Hepatocyte (in vitro differentiated cells): ENCODE results near the gene CCNK. TPM values are rescaled to one million over a fixed set of nuclear protein-coding genes. Genes with fewer than 3 reads are reported as not detected.

Experiments used
- DNase-seq: peaks from one replicate; pipeline ENCODE4 v3.0.0-alpha.2; 2016; ENCODE audit warnings: low spot score
- H2AFZ ChIP-seq: fragments of 200-600 bp; sonication (generic); 2 replicates; pipeline ENCODE4 v1.6.0; 2016; ENCODE audit warnings: antibody characterized with exemption, mild to moderate bottlenecking
- H3K27ac ChIP-seq: fragments of 200-600 bp; sonication (generic); 2 replicates; pipeline ENCODE4 v1.5.1; 2016; ENCODE audit warnings: mild to moderate bottlenecking
- H3K27me3 ChIP-seq: fragments of 200-600 bp; sonication (generic); 2 replicates; pipeline ENCODE4 v1.6.1; 2016
- H3K36me3 ChIP-seq: fragments of 200-600 bp; sonication (generic); replicated peaks from 2 replicates; pipeline ENCODE4 v1.5.1; 2016; ENCODE audit warnings: low read depth; ENCODE audit not compliant: insufficient read depth
- H3K4me1 ChIP-seq: fragments of 200-600 bp; sonication (generic); 2 replicates; pipeline ENCODE4 v1.5.1; 2016; ENCODE audit warnings: mild to moderate bottlenecking, moderate library complexity; ENCODE audit not compliant: insufficient read depth
- H3K4me2 ChIP-seq: fragments of 200-600 bp; sonication (generic); 2 replicates; pipeline ENCODE4 v1.6.0; 2016
- H3K4me3 ChIP-seq: fragments of 200-600 bp; sonication (generic); 2 replicates; pipeline ENCODE4 v1.5.1; 2016; ENCODE audit warnings: mild to moderate bottlenecking
- H3K79me2 ChIP-seq: fragments of 200-600 bp; sonication (generic); 2 replicates; pipeline ENCODE4 v1.6.0; 2017; ENCODE audit warnings: mild to moderate bottlenecking
- H3K9me2 ChIP-seq: fragments of 200-600 bp; sonication (generic); replicated peaks from 2 replicates; pipeline ENCODE4 v1.6.0; 2017; ENCODE audit warnings: mild to moderate bottlenecking; ENCODE audit not compliant: insufficient read depth
- H3K9me3 ChIP-seq: fragments of 200-600 bp; sonication (generic); 2 replicates; pipeline ENCODE4 v1.5.1; 2016; ENCODE audit warnings: low read depth, mild to moderate bottlenecking
- H4K20me1 ChIP-seq: fragments of 200-600 bp; sonication (generic); 2 replicates; pipeline ENCODE4 v1.6.0; 2016; ENCODE audit warnings: mild to moderate bottlenecking; ENCODE audit not compliant: insufficient read depth, poor library complexity, severe bottlenecking
- EZH2 ChIP-seq: fragments of 200-600 bp; sonication (generic); IDR thresholded peaks from 2 replicates; pipeline ENCODE4 v1.6.1; 2016; ENCODE audit warnings: antibody characterized with exemption, mild to moderate bottlenecking, borderline replicate concordance
- EZH2phosphoT487 ChIP-seq: fragments of 200-600 bp; sonication (generic); IDR thresholded peaks from one replicate; pipeline ENCODE4 v1.6.1; 2018; ENCODE audit warnings: antibody characterized with exemption, mild to moderate bottlenecking, low read depth, moderate library complexity; ENCODE audit not compliant: unreplicated experiment, severe bottlenecking
- whole genome bisulfite sequencing: methylation state at CpG from one replicate; pipeline ENCODE4 v1.1.6; 2016; ENCODE audit warnings: low lambda C conversion rate; ENCODE audit errors: missing lambda C conversion rate; 5-methylcytosine and 5-hydroxymethylcytosine counted together
- polyA plus RNA-seq: library from polyadenylated mRNA; unstranded; fragments of >200 nt; fragmentation: Nextera tagmentation; extraction: Ambion mirVana; gene quantifications from 2 replicates; pipeline ENCODE4 v1.2.1, GENCODE V29; 2016
- small RNA-seq: library from RNA; depleted of rRNA; stranded (forward); fragments of <200 nt; gene quantifications from one replicate; pipeline ENCODE3, GENCODE V24; 2014
- total RNA-seq: library from RNA; depleted of rRNA; stranded (reverse); fragments of >200 nt; gene quantifications from 2 replicates; pipeline ENCODE4 v1.2.3, GENCODE V29; 2014
- TF ChIP-seq, protein P1 (sequence below): fragments of 200-600 bp; sonication (generic); IDR thresholded peaks from 2 replicates; pipeline ENCODE4 v1.5.1; 2016; ENCODE audit warnings: antibody characterized with exemption, mild to moderate bottlenecking; ENCODE audit not compliant: poor library complexity

Gene CCNK
- total and polyA plus RNA-seq, 2 experiments from 2014 or later, result 11.1 to 15.6 TPM

DNA sequence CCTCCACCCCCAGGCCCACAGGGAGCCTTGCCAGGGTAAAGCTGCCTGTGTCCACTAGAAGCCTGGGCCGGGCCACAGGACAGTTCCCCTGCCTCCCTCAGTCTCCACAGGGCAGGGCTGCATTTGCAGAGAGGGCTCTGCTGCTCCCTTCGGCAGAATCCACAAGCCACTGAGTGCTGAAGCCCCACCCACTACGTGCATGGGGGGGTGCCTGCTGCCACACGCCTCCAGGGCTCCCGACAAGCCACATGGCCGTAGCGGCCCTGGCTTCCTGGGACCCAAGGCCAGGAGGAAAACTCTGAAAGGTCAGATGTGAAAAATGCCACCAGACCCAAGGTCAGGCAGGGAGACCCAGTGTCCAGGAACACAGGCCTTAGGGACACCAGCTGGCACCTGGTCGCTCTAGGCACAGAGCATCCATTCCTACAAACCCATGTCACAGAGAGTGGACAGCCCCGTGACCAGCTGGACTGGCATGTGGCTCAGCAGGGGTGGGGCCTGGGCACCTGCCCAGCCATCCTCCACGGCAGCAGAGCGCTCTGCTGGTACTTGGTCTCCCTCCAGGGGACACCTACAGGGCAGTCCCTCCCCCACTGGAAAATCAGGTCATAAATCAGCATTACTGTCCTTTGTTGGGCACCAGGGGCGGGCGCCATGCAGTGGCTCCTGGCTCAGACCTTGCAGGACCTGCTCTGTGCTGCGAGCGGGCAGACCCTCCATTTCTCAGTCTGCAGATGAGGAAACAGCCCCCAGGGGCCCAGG, 79.9 kb downstream of the CCNK start:
- Histone ChIP-seq H3K79me2 (peaks cover 96% of the 10 kb centered on the region), H4K20me1 (peaks cover 24% of the 10 kb centered on the region), H3K4me2 (no peak overlapping the region), H3K9me3 (no peaks in the 10 kb centered on the region), H3K27me3 (no peaks in the 10 kb centered on the region), H3K27ac (no peak overlapping the region), H3K9me2 (no peaks in the 10 kb centered on the region), H2AFZ (no peak overlapping the region), H3K36me3 (no peaks in the 10 kb centered on the region), H3K4me1 (peaks cover 55% of the 10 kb centered on the region), H3K4me3 (no peak overlapping the region)
- TF ChIP-seq, protein P1, sequence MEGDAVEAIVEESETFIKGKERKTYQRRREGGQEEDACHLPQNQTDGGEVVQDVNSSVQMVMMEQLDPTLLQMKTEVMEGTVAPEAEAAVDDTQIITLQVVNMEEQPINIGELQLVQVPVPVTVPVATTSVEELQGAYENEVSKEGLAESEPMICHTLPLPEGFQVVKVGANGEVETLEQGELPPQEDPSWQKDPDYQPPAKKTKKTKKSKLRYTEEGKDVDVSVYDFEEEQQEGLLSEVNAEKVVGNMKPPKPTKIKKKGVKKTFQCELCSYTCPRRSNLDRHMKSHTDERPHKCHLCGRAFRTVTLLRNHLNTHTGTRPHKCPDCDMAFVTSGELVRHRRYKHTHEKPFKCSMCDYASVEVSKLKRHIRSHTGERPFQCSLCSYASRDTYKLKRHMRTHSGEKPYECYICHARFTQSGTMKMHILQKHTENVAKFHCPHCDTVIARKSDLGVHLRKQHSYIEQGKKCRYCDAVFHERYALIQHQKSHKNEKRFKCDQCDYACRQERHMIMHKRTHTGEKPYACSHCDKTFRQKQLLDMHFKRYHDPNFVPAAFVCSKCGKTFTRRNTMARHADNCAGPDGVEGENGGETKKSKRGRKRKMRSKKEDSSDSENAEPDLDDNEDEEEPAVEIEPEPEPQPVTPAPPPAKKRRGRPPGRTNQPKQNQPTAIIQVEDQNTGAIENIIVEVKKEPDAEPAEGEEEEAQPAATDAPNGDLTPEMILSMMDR, result no peak
- TF ChIP-seq EZH2phosphoT487 (no peak), EZH2 (no peak)
- no peak for DNase-seq
- WGBS, result 79% methylated on average over 15 of the region's 15 CpGs

DNA sequence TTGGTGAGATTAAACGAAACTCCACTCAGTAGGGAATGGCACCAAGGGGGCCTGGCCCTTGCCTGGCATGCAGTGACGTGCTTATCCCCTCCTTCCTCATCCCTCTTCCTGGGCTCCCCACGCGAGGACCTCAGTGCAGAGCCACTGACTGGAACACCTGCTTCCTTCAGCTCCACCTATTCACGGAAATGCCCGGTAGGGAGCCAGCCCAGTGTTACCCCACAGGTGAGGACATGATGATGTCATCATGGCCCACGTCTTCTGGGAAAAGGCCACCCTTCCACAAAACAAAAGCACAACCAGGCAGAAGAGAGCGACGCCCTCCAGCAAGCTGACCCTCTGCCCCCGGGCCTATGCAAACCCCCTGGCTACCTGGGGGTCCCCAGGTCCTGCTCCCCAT, 80.7 kb downstream of the CCNK start:
- Histone ChIP-seq H4K20me1 (peaks cover 24% of the 10 kb centered on the region), H3K4me3 (no peak overlapping the region), H3K4me2 (no peak overlapping the region), H3K27me3 (no peaks in the 10 kb centered on the region), H3K79me2 (peaks cover 96% of the 10 kb centered on the region), H3K36me3 (no peaks in the 10 kb centered on the region), H3K4me1 (peaks cover 57% of the 10 kb centered on the region), H2AFZ (no peak overlapping the region), H3K9me3 (no peaks in the 10 kb centered on the region), H3K9me2 (no peaks in the 10 kb centered on the region), H3K27ac (peak overlapping the region; percentile 42)
- DNase-seq, result no peak
- TF ChIP-seq, protein P1, result no peak
- TF ChIP-seq EZH2 (no peak), EZH2phosphoT487 (no peak)
- 93% methylated on average over 10 of the region's 10 CpGs for WGBS

Small RNA genes within 50 kb of the gene (small RNA-seq; reads per million reads assigned to genes)
- not detected for gene RNU6-91P

Other genes with a start within 250 kb of the CCNK start
- gene BCL11B, start 209.2 kb upstream of the CCNK start, total RNA-seq, result 1.8 and 3.2 TPM in 2 replicates
- 0.28 and 0.50 TPM in 2 replicates for gene BCL11B, start 209.2 kb upstream of the CCNK start, polyA plus RNA-seq
- gene SETD3, start 550 bp upstream of the CCNK start, total RNA-seq, result 60.2 and 67.3 TPM in 2 replicates
- 43.6 and 47.0 TPM in 2 replicates for gene SETD3, start 550 bp upstream of the CCNK start, polyA plus RNA-seq
- 32.8 and 37.8 TPM in 2 replicates for gene CCDC85C, start 122.8 kb downstream of the CCNK start, total RNA-seq
- gene CCDC85C, start 122.8 kb downstream of the CCNK start, polyA plus RNA-seq, result 33.8 and 47.2 TPM in 2 replicates
- 0.64 and 0.83 TPM in 2 replicates for gene HHIPL1, start 163.7 kb downstream of the CCNK start, total RNA-seq
- gene HHIPL1, start 163.7 kb downstream of the CCNK start, polyA plus RNA-seq, result 0.88 and 1.4 TPM in 2 replicates
- 0.12 and 0.47 TPM in 2 replicates for gene CYP46A1, start 202.9 kb downstream of the CCNK start, total RNA-seq
- 1.7 and 2.3 TPM in 2 replicates for gene CYP46A1, start 202.9 kb downstream of the CCNK start, polyA plus RNA-seq